Calu3 (cell line): ENCODE measurements around the gene BCL10. TPM values are rescaled to one million over a fixed set of nuclear protein-coding genes. Genes with fewer than 3 reads are reported as not detected.
"Not testable (repeated sequence)": the region's sequence is repeated elsewhere in the genome, so short reads cannot be mapped to it uniquely, and the experiment has no call there.

Experiments
- BruUV-seq: library from RNA; stranded (reverse); fragments of 400-500 nt; replicated peaks from 2 replicates; lab custom pipeline; 2021; lab: Mats Ljungman, UMichigan
- CTCF ChIA-PET: fragments of 300-600 bp; sonication (Branson Sonifier 250); formaldehyde crosslinking; loops from one replicate; lab custom pipeline; 2022; ENCODE audit warnings: antibody characterized with exemption; lab: Charles Lee
- DNase-seq: peaks from one replicate; pipeline ENCODE4 v3.0.0; 2022
- H3K27ac Mint-ChIP-seq: one replicate; pipeline ENCODE4 v1.8.0; 2022; ENCODE audit warnings: mixed read lengths; ENCODE audit not compliant: unreplicated experiment
- H3K27me3 Mint-ChIP-seq: one replicate; pipeline ENCODE4 v1.8.0; 2022; ENCODE audit warnings: mixed read lengths; ENCODE audit not compliant: unreplicated experiment
- H3K36me3 Mint-ChIP-seq: one replicate; pipeline ENCODE4 v1.8.0; 2022; ENCODE audit warnings: mild to moderate bottlenecking, moderate library complexity, mixed read lengths; ENCODE audit not compliant: insufficient read depth, unreplicated experiment
- H3K4me1 Mint-ChIP-seq: one replicate; pipeline ENCODE4 v1.8.0; 2022; ENCODE audit warnings: mild to moderate bottlenecking, low read depth, mixed read lengths; ENCODE audit not compliant: unreplicated experiment
- H3K4me3 Mint-ChIP-seq: one replicate; pipeline ENCODE4 v1.8.0; 2022; ENCODE audit warnings: mild to moderate bottlenecking, low read depth, moderate library complexity, mixed read lengths; ENCODE audit not compliant: unreplicated experiment
- H3K9me3 Mint-ChIP-seq: one replicate; pipeline ENCODE4 v1.8.0; 2022; ENCODE audit warnings: low read depth, mixed read lengths; ENCODE audit not compliant: unreplicated experiment
- intact Hi-C: fragments of 100-400 bp; cut with micrococcal nuclease; formaldehyde crosslinking; loops from one replicate; pipeline ENCODE4 v1.10.0; 2022; ENCODE audit not compliant: unreplicated experiment
- total RNA-seq: library from RNA; stranded (reverse); gene quantifications from 2 replicates; pipeline ENCODE4 v1.2.3, GENCODE V29; 2022
- TF ChIP-seq, protein P1 (sequence below): fragments of 200-600 bp; IDR thresholded peaks from one replicate; pipeline ENCODE4 v1.8.0; 2022; ENCODE audit warnings: antibody characterized with exemption; ENCODE audit not compliant: unreplicated experiment

The BCL10 gene
- total RNA-seq, 1 experiment from 2014 or later, result 57.7 TPM

DNA sequence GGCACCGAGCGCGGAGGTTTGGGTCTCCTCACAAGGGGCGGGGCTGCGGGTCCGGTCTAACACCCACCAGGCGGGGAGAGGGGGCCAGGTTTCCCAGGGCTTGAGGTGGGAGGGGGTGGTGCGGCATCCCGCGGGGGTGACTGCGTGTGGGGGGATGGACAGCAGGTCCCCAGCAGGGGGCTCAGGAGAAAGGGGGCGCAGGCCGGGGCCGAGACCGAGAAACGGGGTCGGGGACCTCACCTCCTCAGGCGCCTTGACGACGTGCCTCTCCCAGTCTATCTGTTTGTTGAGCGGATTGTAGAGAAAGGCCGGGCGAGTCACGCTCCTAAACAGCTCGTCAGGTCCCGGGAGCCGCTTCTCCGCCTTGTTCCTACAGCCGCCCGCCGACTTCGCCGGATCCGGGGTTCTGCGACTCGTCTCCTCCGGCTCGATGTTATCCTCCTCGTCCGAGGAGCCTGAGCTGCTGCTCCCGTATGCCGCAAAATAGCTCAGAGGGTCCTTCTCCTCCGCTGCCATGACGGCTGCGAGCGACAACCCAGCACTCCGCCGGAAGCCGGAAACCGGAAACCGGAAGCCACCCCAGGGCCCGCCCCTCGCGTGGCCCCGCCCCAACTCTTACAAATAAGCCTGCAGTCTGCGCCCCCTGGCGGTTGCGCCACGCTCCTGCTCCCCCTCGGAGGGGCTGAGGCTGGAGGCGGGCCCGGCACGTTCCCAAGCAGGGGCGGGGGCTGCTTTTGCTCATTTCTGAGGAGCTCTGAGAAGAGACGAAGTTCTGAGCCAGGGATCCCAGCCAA lies 17.1 kb downstream of the BCL10 start, which contains the start of gene C1orf52:
TSS of gene C1orf52 (minus strand) at position 545 of the 794 bp plus-strand sequence. CDS start at position 516, 29 bp downstream.
- Mint-ChIP-seq H3K27me3 (no peaks in the 10 kb centered on the region), H3K27ac (peak within 1 kb of the TSS; percentile 66), H3K4me1 (peaks cover 31% of the 10 kb centered on the region), H3K9me3 (peaks cover 8% of the 10 kb centered on the region), H3K36me3 (peaks cover 75% of the 10 kb centered on the region), H3K4me3 (peak within 1 kb of the TSS; percentile 98)
- DNase-seq, result peak; percentile 98
- no TSS peak for BruUV-seq
- intact Hi-C loops, result loop anchor here (1.0 kb wide), 1 partner anchor 314 kb away; no protein-coding TSS in a partner anchor
- TF ChIP-seq, protein P1, sequence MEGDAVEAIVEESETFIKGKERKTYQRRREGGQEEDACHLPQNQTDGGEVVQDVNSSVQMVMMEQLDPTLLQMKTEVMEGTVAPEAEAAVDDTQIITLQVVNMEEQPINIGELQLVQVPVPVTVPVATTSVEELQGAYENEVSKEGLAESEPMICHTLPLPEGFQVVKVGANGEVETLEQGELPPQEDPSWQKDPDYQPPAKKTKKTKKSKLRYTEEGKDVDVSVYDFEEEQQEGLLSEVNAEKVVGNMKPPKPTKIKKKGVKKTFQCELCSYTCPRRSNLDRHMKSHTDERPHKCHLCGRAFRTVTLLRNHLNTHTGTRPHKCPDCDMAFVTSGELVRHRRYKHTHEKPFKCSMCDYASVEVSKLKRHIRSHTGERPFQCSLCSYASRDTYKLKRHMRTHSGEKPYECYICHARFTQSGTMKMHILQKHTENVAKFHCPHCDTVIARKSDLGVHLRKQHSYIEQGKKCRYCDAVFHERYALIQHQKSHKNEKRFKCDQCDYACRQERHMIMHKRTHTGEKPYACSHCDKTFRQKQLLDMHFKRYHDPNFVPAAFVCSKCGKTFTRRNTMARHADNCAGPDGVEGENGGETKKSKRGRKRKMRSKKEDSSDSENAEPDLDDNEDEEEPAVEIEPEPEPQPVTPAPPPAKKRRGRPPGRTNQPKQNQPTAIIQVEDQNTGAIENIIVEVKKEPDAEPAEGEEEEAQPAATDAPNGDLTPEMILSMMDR, result peak; percentile 95
- CTCF ChIA-PET, result interaction anchor here (0.8 to 2.8 kb wide), 10 partner anchors 17 to 314 kb away, joined by 3 to 12 read pairs (median 6); partner anchors contain the start of gene BCL10

DNA sequence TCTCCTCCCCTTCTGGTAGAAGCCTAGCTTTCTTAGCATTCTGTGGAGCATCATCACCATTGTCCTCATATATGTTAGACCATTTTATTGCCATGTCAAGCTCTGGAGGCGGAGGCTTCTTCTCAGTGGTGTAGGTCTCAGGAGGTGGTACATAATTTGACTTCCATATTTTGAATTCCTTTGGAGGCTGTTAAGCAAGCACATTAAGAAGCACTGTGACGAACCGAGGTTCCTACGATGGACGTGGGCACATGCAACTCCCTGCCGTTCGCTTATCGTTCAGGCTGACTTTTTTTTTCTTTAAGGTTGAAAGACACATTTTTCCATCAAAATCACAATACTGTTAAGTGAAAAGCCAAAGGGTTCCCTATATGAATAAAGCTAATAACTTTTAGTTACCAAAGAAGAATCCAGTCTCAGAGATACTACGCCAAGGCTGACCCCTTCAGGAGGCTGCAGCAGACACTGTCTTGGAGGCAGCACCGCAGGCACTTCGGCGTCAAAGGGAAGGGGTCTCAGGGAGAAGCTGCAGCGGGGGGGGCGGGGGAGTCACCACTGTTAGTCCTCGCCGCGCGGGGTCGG lies 17.8 kb downstream of the BCL10 start:
- DNase-seq, result no peak
- intact Hi-C loops, result loop anchor here (1.0 kb wide), 1 partner anchor 313 kb away; no protein-coding TSS in a partner anchor
- CTCF ChIA-PET, result interaction anchor here (0.6 to 2.8 kb wide), 11 partner anchors 10 to 314 kb away, joined by 3 to 12 read pairs (median 4); partner anchors contain the start of gene BCL10
- Mint-ChIP-seq H3K4me3 (peak overlapping the region; percentile 98), H3K27me3 (no peaks in the 10 kb centered on the region), H3K36me3 (peaks cover 68% of the 10 kb centered on the region), H3K4me1 (peaks cover 31% of the 10 kb centered on the region), H3K9me3 (peaks cover 8% of the 10 kb centered on the region), H3K27ac (peak overlapping the region; percentile 54)
- no TSS peak for BruUV-seq
- TF ChIP-seq, protein P1, result no peak

DNA sequence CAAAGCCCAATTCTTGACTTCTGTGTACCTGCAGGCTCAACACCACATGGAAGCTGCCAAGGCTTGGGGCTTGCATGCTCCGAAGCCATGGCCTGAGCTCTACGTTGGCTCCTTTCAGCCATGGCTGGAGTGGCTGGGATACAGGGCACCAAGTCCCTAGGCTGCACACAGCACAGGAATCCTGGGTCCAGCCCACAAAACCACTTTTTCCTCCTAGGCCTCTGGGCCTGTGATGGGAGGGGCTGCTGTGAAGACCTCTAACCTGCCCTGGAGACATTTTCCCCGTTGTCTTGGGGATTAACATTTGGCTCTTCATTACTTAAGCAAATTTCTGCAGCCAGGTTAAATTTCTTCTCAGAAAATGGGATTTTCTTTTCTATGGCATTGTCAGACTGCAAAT lies 27.4 kb downstream of the BCL10 start:
- peaks cover 23% of the 10 kb centered on the region for H3K36me3 Mint-ChIP-seq
- intact Hi-C loops, BruUV-seq, H3K4me1 Mint-ChIP-seq, H3K27ac Mint-ChIP-seq, H3K9me3 Mint-ChIP-seq, H3K27me3 Mint-ChIP-seq, DNase-seq, H3K4me3 Mint-ChIP-seq: not testable (repeated sequence)
- CTCF ChIA-PET, result interaction anchor here (1.4 kb wide), 1 partner anchor 9 kb away, joined by 4 read pairs; no protein-coding TSS in a partner anchor

DNA sequence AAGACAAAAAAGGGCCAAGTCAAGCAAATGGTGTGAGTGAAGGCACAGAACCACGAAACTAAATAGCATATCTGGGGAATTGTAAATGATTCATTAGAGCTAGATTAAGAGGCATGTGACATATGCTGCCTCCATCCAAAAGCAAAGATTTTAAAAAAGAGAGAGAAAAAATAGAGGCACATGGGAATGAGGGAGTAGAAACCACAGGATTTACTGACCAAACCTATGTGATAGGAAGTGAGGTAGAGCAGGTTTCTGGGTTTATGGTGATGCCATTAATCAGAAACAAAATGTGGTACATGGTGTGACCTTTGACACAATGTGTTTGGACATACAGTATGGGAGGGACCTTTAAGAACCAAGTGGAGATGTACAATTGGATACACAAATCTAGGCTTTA lies 30.5 kb downstream of the BCL10 start:
- BruUV-seq, result no TSS peak

More for the DNA sequence above, 30.5 kb downstream of the BCL10 start:
- CTCF ChIA-PET, result no interaction called here
- Mint-ChIP-seq H3K4me3 (no peak overlapping the region), H3K36me3 (peaks cover 6% of the 10 kb centered on the region), H3K4me1 (peaks cover 10% of the 10 kb centered on the region), H3K27me3 (no peaks in the 10 kb centered on the region), H3K27ac (no peak overlapping the region), H3K9me3 (peaks cover 10% of the 10 kb centered on the region)
- DNase-seq, result no peak
- intact Hi-C loops, result no loop called here
- TF ChIP-seq, protein P1, result no peak
